Astrocyte of the spinal cord (primary cell): ENCODE measurements around the gene KAZN.
"Not testable (repeated sequence)": the region's sequence is repeated elsewhere in the genome, so short reads cannot be mapped to it uniquely, and the experiment has no call there.

Experiments used
- DNase-seq: peaks from one replicate; pipeline ENCODE4 v3.0.0; 2011; ENCODE audit warnings: low read depth, low spot score
- H3K4me3 ChIP-seq: 2 replicates; pipeline ENCODE4 v1.5.1; 2011; ENCODE audit warnings: low read depth, mild to moderate bottlenecking, low read length, moderate library complexity
- in situ Hi-C: cut with HindIII; loops from 2 replicates; pipeline ENCODE4 v1.10.0; 2017; ENCODE audit warnings: low sequenced_read_pairs
- TF ChIP-seq, protein P1 (sequence below): IDR thresholded peaks from 2 replicates; pipeline ENCODE4 v1.5.1; 2012; ENCODE audit warnings: low read depth, mild to moderate bottlenecking, low read length, inconsistent platforms

KAZN gene

DNA sequence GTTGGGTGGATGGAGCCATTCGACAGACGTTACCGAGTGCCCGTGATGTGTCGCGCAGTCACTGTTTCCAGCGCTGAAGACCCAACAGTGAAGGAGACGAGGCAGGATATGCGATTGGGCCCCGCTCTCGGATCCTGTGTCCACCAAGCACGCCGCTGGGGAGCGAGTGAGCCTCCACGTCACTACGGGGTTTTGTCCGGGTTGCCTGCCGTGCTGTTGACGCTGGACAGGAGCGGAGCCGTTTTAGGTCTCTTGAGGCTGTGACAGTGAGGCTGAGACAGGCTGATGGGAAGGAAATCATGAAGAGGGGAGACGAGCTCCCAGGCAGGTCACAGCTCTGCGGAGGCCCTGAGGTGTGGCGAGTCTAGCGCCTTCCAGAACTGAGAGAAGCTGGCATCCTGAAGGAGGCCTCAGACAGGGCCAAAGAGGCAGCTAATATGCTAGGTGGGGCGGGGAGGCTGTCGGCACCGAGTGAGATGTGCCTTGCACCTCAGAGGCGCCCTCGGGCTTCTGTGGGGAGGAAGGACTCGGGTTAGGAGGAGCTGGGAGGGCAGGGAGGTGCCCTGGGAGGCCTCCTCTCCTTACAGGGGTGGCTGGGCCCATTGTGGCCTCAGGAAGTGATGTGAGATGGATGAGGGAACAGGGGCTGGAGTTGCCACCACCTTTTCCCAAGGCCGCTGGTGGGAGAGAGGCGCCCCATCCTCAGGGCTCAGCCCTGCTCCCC, 359.1 kb downstream of the KAZN start:
- no peak overlapping the region for H3K4me3 ChIP-seq
- TF ChIP-seq, protein P1, sequence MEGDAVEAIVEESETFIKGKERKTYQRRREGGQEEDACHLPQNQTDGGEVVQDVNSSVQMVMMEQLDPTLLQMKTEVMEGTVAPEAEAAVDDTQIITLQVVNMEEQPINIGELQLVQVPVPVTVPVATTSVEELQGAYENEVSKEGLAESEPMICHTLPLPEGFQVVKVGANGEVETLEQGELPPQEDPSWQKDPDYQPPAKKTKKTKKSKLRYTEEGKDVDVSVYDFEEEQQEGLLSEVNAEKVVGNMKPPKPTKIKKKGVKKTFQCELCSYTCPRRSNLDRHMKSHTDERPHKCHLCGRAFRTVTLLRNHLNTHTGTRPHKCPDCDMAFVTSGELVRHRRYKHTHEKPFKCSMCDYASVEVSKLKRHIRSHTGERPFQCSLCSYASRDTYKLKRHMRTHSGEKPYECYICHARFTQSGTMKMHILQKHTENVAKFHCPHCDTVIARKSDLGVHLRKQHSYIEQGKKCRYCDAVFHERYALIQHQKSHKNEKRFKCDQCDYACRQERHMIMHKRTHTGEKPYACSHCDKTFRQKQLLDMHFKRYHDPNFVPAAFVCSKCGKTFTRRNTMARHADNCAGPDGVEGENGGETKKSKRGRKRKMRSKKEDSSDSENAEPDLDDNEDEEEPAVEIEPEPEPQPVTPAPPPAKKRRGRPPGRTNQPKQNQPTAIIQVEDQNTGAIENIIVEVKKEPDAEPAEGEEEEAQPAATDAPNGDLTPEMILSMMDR: no peak
- in situ Hi-C loops: no loop called here

DNA sequence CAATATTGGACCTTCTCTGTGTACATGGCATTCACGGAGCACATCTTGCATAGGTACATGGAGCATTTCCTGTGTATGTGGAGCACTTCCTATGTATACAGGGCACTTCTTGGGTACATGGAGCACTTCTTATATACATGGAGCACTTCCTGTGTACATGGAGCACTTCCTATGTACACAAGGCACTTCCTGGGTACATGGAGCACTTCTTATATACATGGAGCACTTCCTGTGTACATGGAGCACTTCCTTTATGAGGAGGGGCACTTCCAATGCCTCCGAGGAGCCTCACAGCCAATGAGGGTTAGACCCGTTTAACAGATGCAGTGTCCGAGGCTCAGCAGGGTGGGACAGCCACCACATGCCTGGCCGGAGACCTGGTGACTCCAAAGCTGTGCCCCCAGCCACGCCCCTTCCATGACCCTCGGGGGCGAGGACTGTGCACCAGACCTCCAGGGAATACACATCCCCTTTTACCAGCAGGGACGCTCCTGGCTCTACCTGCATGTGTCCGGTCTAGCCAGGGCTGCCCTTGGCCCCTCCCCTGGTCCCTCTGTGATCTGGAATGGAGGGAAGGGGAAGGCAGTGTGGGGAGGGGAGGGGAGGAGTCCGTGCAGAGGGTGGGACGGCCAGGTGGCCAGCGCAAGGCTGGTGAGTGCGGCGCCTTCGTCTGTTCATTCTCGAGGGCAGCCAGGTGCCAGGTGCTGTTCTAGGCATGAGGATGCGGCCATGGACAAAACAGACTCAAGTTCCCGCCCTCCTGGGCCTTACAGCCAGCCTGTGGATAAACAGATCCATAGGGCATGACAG, 360.0 kb downstream of the KAZN start:
- DNase-seq: no peak
- TF ChIP-seq, protein P1: no peak
- no peak overlapping the region for H3K4me3 ChIP-seq
- in situ Hi-C loops: no loop called here

More for the DNA sequence above, 359.1 kb downstream of the KAZN start:
- no peak for DNase-seq

DNA sequence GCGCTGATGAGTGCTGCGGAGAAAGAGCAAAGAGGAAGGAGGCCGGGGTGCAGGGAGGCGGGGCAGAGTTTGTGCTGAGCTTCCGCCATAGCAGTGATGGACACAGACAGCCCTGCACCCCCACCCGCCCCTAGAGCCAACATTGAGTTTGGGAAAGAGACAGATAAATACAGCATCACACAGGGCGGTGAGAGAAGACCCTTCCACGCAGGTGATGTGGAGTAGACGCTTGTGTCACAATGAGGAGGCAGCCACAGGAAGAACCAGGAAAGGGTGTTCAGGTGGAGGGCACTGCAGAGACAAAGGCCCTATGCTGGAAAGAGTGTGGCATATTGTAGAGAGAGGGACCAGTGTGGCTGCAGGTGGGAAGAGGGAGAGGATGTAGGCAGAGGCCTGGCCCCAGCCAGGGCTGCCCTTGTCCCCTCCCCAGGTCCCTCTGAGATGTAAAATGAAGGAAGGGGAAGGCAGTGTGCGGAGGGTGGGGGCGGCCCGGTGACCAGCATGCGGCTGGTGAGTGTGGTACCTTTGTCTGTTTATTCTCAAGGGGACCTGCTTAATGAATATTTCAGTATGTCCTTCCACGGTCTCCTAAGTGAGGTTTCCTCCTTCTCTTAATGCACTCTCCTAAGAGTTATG, 360.7 kb downstream of the KAZN start:
- in situ Hi-C loops: no loop called here
- TF ChIP-seq, protein P1: no peak
- no peak for DNase-seq
- H3K4me3 ChIP-seq: no peak overlapping the region

DNA sequence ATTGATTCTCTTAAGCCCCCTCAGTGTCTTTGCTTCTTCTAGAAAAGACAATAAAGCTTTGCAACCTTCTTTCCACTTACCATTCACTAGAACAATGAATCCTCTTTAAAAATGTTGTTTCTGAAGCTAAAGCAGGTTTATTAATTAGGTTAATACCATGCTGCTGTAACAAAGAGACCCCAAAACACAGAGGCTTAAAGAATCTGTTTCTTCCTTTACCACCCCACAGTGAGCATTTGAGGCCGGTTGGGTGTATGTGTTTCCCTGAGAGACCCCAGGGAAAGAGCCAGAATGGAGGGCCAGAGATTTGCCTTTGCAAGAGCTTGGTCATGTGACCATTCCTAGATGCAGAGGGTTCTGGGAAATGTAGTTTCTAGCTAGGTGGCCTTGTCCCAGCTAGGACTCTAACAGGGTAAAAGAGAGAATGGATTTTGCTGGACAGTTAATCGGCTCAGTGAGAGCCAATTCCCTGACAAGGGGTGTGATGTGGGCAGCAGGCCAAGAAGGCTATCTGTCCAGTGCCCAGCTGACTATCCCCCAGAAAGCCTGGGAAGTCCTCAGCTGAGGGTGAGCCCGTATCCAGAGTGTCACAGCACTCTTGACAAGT, 363.3 kb downstream of the KAZN start:
- TF ChIP-seq, protein P1: no peak
- no peak for DNase-seq
- in situ Hi-C loops: no loop called here
- H3K4me3 ChIP-seq: no peak overlapping the region

DNA sequence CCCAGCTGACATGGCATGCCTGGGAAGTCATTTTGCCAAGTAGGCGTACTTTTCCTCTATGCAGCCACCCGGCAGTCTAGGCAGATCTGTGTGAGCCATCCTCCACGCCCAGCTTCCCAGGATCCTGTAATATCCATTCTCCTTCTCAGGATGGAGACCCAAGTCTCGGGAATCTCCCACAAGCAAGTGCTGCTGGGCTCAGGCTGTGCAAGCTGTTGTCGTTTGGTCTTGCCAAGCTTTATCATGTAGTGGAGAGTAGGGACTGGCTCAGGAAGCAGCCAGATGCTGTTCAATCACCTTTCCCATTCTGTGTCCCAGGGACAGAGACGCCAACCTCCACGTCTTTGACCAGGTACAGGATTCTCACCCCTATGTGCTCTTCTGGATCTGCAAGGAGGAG, 363.9 kb downstream of the KAZN start:
- in situ Hi-C loops: no loop called here
- DNase-seq: no peak
- TF ChIP-seq, protein P1: no peak
- no peak overlapping the region for H3K4me3 ChIP-seq

DNA sequence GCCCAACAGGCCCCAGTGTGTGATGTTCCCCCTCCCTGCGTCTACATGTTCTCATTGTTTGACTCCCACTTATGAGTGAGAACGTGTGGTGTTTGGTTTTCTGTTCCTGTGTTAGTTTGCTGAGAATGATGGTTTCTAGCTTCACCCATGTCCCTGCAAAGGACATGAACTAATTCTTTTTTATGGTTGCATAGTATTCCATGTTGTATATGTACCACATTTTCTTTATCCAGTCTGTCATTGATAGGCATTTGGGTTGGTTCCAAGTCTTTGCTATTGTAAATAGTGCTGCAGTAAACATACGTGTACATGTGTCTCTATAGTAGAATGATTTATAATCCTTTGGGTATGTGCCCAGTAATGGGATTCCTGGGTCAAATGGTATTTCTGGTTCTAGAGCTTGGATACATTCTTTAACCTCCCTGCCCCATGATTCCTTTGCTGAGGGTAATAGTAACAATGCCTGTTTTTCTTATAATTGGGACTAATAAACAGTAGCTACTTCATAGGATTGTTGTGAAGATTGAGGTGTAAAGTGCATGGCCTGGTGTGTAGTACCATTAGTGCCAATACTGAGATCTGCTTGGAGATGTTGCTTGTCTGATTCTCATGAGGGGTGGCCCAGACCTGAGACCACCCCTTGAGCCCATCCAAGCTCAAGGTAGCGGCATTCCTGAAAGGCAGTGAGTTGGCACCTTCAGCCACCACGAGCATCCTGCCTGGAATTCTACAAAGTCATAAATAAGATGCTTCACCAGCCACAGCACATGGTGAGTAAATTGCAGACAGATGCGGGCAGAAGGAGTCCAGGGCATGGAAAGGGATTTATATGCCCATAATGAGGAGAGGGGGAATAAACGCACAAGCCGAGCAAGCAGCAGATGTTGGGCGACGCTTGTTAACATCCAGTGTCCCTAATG, 365.6 kb downstream of the KAZN start:
- DNase-seq, in situ Hi-C loops: not testable (repeated sequence)

More for the DNA sequence above, 365.6 kb downstream of the KAZN start:
- not testable (repeated sequence) for H3K4me3 ChIP-seq
